GM19035 (cell line): Measurements from ENCODE around the gene SRPK2.
"Not testable (repeated sequence)": the region's sequence is repeated elsewhere in the genome, so short reads cannot be mapped to it uniquely, and the experiment has no call there.

Experiments used
- ATAC-seq: cut with Tn5 transposase; IDR thresholded peaks from one replicate; pipeline ENCODE4 v1.9.1; 2021; ENCODE audit not compliant: unreplicated experiment

Gene SRPK2

GRCh38 chr7:105268511-105269392 is 120.0 kb downstream of the SRPK2 start:
- ATAC-seq: peak; percentile 69

DNA sequence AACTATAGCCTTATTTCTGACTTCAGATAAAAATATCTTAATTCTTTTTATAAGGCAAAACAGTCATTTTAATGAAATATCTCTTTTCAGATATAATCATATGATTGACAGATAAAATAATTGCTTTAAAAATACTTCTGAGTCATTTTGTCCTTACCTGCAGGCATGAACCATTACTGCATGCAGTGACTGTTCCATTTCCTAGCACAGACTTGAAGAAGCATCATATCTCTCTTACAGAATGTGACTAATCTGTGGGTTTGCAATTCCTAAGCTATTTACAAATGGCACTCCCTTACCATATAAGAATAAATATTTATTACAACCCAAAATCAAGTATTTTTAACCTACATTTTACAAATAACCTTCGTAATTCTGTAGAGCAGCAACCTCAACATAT is 120.7 kb downstream of the SRPK2 start:
- ATAC-seq: peak; percentile 56

GRCh38 chr7:105267244-105267643 is 121.5 kb downstream of the SRPK2 start:
- ATAC-seq: no peak

DNA sequence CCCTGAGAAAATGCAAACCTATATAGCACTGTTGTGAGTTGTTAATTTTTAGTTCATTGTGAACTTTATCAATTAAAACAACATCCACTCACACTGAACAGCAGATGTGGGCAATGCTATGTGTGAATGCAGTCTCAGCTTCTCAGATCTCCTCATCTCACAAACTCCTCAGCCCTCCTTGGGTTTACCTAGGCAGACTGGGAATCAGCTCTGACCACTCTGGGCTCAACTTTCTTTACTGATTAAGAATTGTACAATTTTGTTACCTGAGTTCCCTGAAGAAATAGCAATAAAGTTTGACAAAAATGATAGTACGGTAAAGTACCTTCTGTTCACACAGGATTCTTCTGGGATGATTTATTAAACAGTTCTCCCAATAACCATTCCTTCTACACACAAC is 124.0 kb downstream of the SRPK2 start:
- no peak for ATAC-seq

- no peak for ATAC-seq
Observed at GRCh38 chr7:105261689-105262088, 127.0 kb downstream of the SRPK2 start.

DNA sequence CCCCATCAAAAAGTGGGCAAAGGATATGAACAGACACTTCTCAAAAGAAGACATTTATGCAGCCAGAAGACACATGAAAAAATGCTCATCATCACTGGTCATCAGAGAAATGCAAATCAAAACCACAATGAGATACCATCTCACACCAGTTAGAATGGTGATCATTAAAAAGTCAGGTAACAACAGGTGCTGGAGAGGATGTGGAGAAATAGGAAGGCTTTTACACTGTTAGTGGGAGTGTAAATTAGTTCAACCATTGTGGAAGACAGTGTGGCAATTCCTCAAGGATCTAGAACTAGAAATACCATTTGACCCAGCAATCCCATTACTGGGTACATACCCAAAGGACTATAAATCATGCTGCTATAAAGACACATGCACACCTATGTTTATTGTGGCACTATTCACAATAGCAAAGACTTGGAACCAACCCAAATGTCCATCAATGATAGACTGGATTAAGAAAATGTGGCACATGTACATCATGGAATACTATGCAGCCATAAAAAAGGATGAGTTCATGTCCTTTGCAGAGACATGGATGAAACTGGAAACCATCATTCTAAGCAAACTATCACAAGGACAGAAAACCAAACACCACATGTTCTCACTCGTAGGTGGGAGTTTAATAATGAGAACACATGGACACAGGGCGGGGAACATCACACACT is 128.4 kb downstream of the SRPK2 start:
- ATAC-seq: not testable (repeated sequence)

DNA sequence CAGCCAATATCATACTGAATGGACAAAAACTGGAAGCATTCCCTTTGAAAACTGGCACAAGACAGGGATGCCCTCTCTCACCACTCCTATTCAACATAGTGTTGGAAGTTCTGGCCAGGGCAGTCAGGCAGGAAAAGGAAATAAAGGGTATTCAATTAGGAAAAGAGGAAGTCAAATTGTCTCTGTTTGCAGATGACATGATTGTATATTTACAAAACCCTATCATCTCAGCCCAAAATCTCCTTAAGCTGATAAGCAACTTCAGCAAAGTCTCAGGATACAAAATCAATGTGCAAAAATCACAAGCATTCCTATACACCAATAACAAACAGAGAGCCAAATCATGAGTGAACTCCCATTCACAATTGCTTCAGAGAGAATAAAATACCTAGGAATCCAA is 129.8 kb downstream of the SRPK2 start:
- not testable (repeated sequence) for ATAC-seq

DNA sequence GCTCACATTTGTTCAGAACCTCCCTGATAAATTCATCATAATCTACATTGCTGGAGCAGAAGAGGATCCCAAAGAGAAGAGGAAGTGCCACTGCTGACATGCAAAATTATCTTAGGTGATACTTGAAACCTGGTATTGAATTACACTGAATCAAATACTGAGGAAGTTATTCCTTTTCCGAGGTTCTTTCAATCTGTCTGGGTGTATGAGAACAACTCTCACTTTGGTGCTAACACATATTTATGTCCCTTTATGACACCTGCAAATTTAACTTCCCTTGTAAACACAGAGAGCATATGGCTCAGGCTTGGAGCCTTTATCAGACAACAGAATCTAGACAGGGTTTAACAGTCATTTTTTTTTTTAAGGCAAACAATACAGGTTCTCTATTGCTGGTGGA is 131.4 kb downstream of the SRPK2 start:
- no peak for ATAC-seq

DNA sequence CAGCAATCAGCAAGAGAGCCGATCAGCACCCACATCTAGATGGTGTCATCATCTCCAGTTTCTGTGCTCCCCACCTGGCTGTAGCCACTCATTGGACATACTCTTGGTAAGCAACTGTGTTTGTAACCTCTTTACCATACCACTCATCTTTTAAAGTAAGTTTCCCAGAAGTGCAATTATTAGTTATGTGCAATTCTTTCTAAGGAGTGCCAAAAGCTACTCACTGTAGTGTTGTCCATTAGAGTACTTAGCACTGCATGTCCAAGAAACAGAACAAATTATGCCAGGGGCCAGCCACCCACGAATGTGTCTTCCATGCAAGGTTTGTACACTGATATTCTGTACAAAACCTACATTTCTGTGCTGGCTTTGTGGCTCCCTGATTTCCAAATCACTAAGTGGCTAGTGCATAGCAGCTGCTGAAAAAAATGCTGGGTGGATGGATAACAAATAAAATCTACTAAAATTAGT is 131.9 kb downstream of the SRPK2 start:
- no peak for ATAC-seq

DNA sequence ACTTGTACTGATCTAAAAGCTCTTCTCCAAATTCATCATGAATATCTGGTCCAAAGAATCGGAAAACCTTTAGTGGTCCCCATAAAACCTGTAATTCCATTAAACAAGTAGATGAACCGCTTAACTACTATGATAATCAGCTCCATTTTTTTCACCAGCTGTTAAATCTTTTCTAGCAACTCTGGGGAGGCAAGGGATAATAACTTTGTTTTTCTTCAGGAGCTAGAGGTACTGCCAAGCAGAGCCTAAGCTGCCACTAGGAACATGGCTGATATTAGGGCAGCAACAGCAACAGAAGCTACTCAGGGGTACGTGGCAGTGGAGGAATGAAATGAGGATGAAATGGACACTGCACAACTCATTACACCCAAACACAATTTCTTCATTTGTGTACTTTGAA is 138.0 kb downstream of the SRPK2 start:
- ATAC-seq: no peak

GRCh38 chr7:105250239-105250638 is 138.5 kb downstream of the SRPK2 start:
- ATAC-seq: no peak

GRCh38 chr7:105249216-105249615 is 139.5 kb downstream of the SRPK2 start:
- ATAC-seq: no peak

DNA sequence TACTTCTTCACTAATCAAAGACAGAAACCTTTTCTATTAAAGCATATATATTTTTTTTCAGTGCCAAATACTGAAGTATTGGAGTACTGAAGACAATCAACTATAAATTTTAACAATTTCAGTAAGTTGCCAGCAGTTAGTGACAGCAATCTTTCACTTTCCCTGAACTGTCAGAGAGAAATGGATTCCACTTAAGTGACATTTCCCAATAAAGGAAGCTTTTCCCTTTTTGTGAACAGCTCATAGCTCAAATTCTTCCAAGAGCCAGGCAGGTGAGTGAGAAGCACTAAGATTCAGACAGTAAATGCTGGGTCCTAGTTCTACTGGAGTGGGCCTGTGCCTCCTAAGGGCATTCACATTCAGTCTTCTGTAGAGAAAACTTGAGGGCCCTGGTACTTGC is 142.0 kb downstream of the SRPK2 start:
- no peak for ATAC-seq

DNA sequence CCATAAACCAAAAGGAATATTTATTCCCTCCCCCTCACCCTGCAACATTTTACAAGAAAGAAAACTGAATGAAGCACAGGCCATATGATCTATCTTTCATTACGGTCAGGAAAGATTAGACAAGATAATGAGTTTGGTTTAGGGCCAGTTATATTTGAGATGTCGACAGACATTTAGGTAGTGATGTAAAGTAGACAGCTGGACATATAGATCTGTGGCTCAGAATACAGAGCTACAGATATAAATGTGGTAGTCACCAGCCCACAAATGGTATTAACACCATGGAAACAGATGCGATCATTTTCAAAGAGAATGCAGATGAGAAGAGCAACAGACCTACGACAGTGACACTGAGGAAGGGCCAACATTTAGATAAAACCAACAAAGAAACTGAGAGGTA is 142.5 kb downstream of the SRPK2 start:
- ATAC-seq: no peak

GRCh38 chr7:105245398-105246114 is 143.2 kb downstream of the SRPK2 start:
- no peak for ATAC-seq

GRCh38 chr7:105244594-105244993 is 144.1 kb downstream of the SRPK2 start:
- no peak for ATAC-seq

GRCh38 chr7:105241198-105241597 is 147.5 kb downstream of the SRPK2 start:
- no peak for ATAC-seq

- ATAC-seq: no peak
Observed at GRCh38 chr7:105238198-105238765, 150.4 kb downstream of the SRPK2 start.

GRCh38 chr7:105234886-105235285 is 153.8 kb downstream of the SRPK2 start:
- ATAC-seq: no peak

GRCh38 chr7:105232829-105233291 is 155.9 kb downstream of the SRPK2 start:
- ATAC-seq: not testable (repeated sequence)

GRCh38 chr7:105230486-105230885 is 158.2 kb downstream of the SRPK2 start:
- ATAC-seq: no peak
